HepG2 (cell line): ENCODE measurements around the gene ARMC2. TPM values are rescaled to one million over a fixed set of nuclear protein-coding genes. Genes with fewer than 3 reads are reported as not detected.

ENCODE experiments used
- AGO1 ChIP-seq: fragments of 200-400 bp; formaldehyde crosslinking; IDR thresholded peaks from 2 replicates; pipeline ENCODE4 v1.6.1; 2017; ENCODE audit warnings: mild to moderate bottlenecking, low read depth, low read length, moderate library complexity; ENCODE audit not compliant: poor library complexity, severe bottlenecking
- ARID2 ChIP-seq: sonication (generic); formaldehyde crosslinking; IDR thresholded peaks from 2 replicates; pipeline ENCODE4 v1.8.1; 2022; ENCODE audit warnings: mild to moderate bottlenecking, missing genetic modification reagents, borderline replicate concordance
- CEBPG ChIP-seq: IDR thresholded peaks from 2 replicates; pipeline ENCODE4 v1.6.1; 2016
- ETV5 ChIP-seq: IDR thresholded peaks from 2 replicates; pipeline ENCODE4 v1.6.1; 2018; ENCODE audit warnings: missing biosample characterization, missing genetic modification reagents, inconsistent platforms, borderline replicate concordance
- ETV6 ChIP-seq: sonication (generic); formaldehyde crosslinking; conservative IDR thresholded peaks from 2 replicates; pipeline ENCODE4 v1.4.0; 2020; ENCODE audit warnings: missing genetic modification reagents
- GTF3A ChIP-seq: sonication (generic); formaldehyde crosslinking; conservative IDR thresholded peaks from 2 replicates; pipeline ENCODE4 v1.4.0; 2020; ENCODE audit warnings: mild to moderate bottlenecking, missing genetic modification reagents
- HNRNPH1 ChIP-seq: fragments of 200-400 bp; formaldehyde crosslinking; optimal IDR thresholded peaks from 2 replicates; pipeline ENCODE3; 2017; ENCODE audit warnings: mild to moderate bottlenecking, low read depth, low read length
- HOXA3 ChIP-seq: sonication (generic); formaldehyde crosslinking; IDR thresholded peaks from 2 replicates; pipeline ENCODE4 v1.5.0; 2020; ENCODE audit warnings: missing genetic modification reagents
- NR2F6 ChIP-seq, 2 experiments: IDR thresholded peaks; 2 replicates each; pipeline ENCODE4 v1.6.1; 2016; ENCODE audit warnings: antibody characterized with exemption in 1 of 2, mild to moderate bottlenecking in 1 of 2
- PAF1 ChIP-seq: IDR thresholded peaks from 2 replicates; pipeline ENCODE4 v1.6.1; 2016; ENCODE audit warnings: missing genetic modification reagents, missing compliant biosample characterization
- REPIN1 ChIP-seq: sonication (generic); formaldehyde crosslinking; IDR thresholded peaks from 2 replicates; pipeline ENCODE4 v1.8.0; 2022; ENCODE audit warnings: missing genetic modification reagents, low read depth, mild to moderate bottlenecking, borderline replicate concordance
- TEAD3 ChIP-seq: optimal IDR thresholded peaks from 2 replicates; pipeline ENCODE3; 2016; ENCODE audit warnings: borderline replicate concordance
- YY1 ChIP-seq: IDR thresholded peaks from 2 replicates; pipeline ENCODE4 v1.6.1; 2011; ENCODE audit warnings: low read length, low read depth, moderate library complexity, mild to moderate bottlenecking; ENCODE audit not compliant: insufficient read depth, insufficient replicate concordance
- ZBTB1 ChIP-seq: sonication (generic); formaldehyde crosslinking; IDR thresholded peaks from 2 replicates; pipeline ENCODE4 v1.4.0; 2020; ENCODE audit warnings: missing genetic modification reagents, borderline replicate concordance
- ZFAT ChIP-seq: sonication (generic); formaldehyde crosslinking; conservative IDR thresholded peaks from 2 replicates; pipeline ENCODE4 v1.8.1; 2023; ENCODE audit warnings: missing genetic modification reagents, inconsistent platforms
- ZNF350 ChIP-seq: sonication (generic); formaldehyde crosslinking; IDR thresholded peaks from 2 replicates; pipeline ENCODE4 v1.4.0; 2020; ENCODE audit warnings: mild to moderate bottlenecking, low read depth, missing genetic modification reagents, borderline replicate concordance
- ZNF468 ChIP-seq: sonication (generic); formaldehyde crosslinking; IDR thresholded peaks from 2 replicates; pipeline ENCODE4 v1.8.0; 2022; ENCODE audit warnings: mild to moderate bottlenecking, moderate library complexity, missing genetic modification reagents
- ZNF619 ChIP-seq: sonication (generic); formaldehyde crosslinking; IDR thresholded peaks from 2 replicates; pipeline ENCODE4 v1.4.0; 2020; ENCODE audit warnings: mild to moderate bottlenecking, missing genetic modification reagents
- ZNF850 ChIP-seq: sonication (generic); formaldehyde crosslinking; conservative IDR thresholded peaks from 2 replicates; pipeline ENCODE4 v1.9.0; 2021; ENCODE audit warnings: mild to moderate bottlenecking, missing genetic modification reagents
- ZSCAN29 ChIP-seq: sonication (generic); formaldehyde crosslinking; conservative IDR thresholded peaks from 2 replicates; pipeline ENCODE4 v1.4.0; 2020; ENCODE audit warnings: mild to moderate bottlenecking, missing genetic modification reagents
- polyA plus RNA-seq, 8 experiments: library from polyadenylated mRNA; depleted of rRNA in 3 of 8; stranded (reverse) in 7 of 8; unstranded in 1 of 8; fragments of >200 nt; fragmentation: Illumina TruSeq in 4 of 8; extraction: Trizol in 4 of 8; gene quantifications; 2 replicates each; pipeline versions ENCODE4 v1.2.1 to v1.2.3, GENCODE V29; 2011 to 2016; ENCODE audit warnings: low read depth in 4 of 8, missing spikeins in 1 of 8, mixed read lengths in 1 of 8; ENCODE audit not compliant: insufficient read depth in 1 of 8
- total RNA-seq, 5 experiments: library from RNA; depleted of rRNA; stranded (reverse); fragments of >200 nt; fragmentation: Illumina TruSeq; extraction: Trizol; gene quantifications; 2 replicates each; pipeline ENCODE4 v1.2.3, GENCODE V29; 2016; ENCODE audit warnings: low read depth in 1 of 5
- TF ChIP-seq, protein P1 (sequence below): sonication (generic); formaldehyde crosslinking; IDR thresholded peaks from 2 replicates; pipeline ENCODE4; 2020; ENCODE audit warnings: missing genetic modification reagents, mild to moderate bottlenecking, borderline replicate concordance
- TF ChIP-seq, protein P2 (sequence below): sonication (generic); formaldehyde crosslinking; IDR thresholded peaks from 2 replicates; pipeline ENCODE4 v1.4.0; 2020; ENCODE audit warnings: mild to moderate bottlenecking, missing genetic modification reagents
- TF ChIP-seq, protein P3 (sequence below): sonication (generic); formaldehyde crosslinking; IDR thresholded peaks from 2 replicates; pipeline ENCODE4 v1.5.1; 2020; ENCODE audit warnings: mild to moderate bottlenecking, missing genetic modification reagents

Gene ARMC2
- total and polyA plus RNA-seq, 2 of the 13 experiments (the other 11 are each of a cell fraction or from before 2014, with no cell fraction given): 1.4 to 3.2 TPM

DNA sequence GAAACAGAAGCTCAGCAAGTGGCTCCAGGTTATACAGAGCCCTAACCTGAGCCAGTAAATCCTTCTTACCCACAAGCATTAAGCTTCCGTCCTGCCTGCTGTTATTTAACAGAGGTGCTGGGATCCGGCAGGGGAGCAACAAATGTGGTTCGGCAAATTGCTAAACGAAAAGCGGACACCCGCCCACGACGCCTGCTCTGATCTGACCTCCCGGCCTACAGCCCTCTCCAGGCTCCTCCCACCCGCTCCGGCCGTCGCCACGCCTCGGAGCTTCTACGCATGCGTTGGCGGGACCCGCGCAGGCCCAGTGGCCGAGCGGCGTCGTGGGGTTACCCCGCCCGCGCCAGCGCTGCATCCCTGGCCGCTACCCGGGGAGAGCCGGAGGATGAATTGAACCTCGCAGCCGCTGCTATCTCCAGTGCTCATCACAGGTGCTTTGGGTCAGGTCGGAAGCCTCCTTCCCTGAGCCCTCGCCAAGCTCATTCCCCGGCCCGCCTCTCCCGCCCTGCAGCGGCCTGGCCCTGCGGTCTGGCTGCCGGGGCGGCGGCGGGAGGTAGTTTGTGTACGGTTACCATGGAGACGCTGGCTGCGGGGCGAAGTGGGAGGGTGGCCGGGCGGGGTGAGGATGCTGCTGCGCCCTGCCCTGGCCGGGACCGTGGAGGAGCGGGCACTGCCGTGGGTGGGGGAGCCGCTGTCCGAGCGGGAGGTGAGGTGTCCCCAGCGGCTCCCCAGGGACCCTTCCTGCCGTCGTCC is at the start of gene ARMC2 (continued):
- TF ChIP-seq PAF1 (CRISPR knock-in tag) (no peak), NR2F6 (IDR thresholded peaks at IDR 0.05) (peak; percentile 66), NR2F6 (CRISPR knock-in tag; IDR thresholded peaks at IDR 0.05) (peak; percentile 63; the same call in 1 of the 2 replicates), ZNF850 (CRISPR knock-in tag) (no peak), HNRNPH1 (no peak), ETV5 (CRISPR knock-in tag) (peak; percentile 21; the same call in 1 of the 2 replicates), GTF3A (CRISPR knock-in tag) (peak; percentile 58; the same call in 1 of the 2 replicates), HOXA3 (CRISPR knock-in tag) (no peak), AGO1 (peak; percentile 31), ARID2 (CRISPR knock-in tag) (no peak), CEBPG (CRISPR knock-in tag) (no peak), ZSCAN29 (CRISPR knock-in tag) (0 out of 2 replicates have a peak, but pooled peaks have one; percentile 31), REPIN1 (CRISPR knock-in tag) (no peak; the same call in 1 of the 2 replicates), ZNF350 (CRISPR knock-in tag) (peak; percentile 83), TEAD3 (CRISPR knock-in tag) (peak; percentile 55), YY1 (no peak), ZFAT (no peak), ZNF468 (no peak), ZBTB1 (0 out of 2 replicates have a peak, but pooled peaks have one; percentile 65), ZNF619 (CRISPR knock-in tag) (0 out of 2 replicates have a peak, but pooled peaks have one; percentile 53), ETV6 (CRISPR knock-in tag) (peak; percentile 19; the same call in 1 of the 2 replicates)
- TF ChIP-seq, protein P1, sequence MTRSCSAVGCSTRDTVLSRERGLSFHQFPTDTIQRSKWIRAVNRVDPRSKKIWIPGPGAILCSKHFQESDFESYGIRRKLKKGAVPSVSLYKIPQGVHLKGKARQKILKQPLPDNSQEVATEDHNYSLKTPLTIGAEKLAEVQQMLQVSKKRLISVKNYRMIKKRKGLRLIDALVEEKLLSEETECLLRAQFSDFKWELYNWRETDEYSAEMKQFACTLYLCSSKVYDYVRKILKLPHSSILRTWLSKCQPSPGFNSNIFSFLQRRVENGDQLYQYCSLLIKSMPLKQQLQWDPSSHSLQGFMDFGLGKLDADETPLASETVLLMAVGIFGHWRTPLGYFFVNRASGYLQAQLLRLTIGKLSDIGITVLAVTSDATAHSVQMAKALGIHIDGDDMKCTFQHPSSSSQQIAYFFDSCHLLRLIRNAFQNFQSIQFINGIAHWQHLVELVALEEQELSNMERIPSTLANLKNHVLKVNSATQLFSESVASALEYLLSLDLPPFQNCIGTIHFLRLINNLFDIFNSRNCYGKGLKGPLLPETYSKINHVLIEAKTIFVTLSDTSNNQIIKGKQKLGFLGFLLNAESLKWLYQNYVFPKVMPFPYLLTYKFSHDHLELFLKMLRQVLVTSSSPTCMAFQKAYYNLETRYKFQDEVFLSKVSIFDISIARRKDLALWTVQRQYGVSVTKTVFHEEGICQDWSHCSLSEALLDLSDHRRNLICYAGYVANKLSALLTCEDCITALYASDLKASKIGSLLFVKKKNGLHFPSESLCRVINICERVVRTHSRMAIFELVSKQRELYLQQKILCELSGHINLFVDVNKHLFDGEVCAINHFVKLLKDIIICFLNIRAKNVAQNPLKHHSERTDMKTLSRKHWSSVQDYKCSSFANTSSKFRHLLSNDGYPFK (CRISPR knock-in tag): peak; percentile 67; the same call in 1 of the 2 replicates
- TF ChIP-seq, protein P2, sequence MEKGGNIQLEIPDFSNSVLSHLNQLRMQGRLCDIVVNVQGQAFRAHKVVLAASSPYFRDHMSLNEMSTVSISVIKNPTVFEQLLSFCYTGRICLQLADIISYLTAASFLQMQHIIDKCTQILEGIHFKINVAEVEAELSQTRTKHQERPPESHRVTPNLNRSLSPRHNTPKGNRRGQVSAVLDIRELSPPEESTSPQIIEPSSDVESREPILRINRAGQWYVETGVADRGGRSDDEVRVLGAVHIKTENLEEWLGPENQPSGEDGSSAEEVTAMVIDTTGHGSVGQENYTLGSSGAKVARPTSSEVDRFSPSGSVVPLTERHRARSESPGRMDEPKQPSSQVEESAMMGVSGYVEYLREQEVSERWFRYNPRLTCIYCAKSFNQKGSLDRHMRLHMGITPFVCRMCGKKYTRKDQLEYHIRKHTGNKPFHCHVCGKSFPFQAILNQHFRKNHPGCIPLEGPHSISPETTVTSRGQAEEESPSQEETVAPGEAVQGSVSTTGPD (CRISPR knock-in tag): no peak
- TF ChIP-seq, protein P3, sequence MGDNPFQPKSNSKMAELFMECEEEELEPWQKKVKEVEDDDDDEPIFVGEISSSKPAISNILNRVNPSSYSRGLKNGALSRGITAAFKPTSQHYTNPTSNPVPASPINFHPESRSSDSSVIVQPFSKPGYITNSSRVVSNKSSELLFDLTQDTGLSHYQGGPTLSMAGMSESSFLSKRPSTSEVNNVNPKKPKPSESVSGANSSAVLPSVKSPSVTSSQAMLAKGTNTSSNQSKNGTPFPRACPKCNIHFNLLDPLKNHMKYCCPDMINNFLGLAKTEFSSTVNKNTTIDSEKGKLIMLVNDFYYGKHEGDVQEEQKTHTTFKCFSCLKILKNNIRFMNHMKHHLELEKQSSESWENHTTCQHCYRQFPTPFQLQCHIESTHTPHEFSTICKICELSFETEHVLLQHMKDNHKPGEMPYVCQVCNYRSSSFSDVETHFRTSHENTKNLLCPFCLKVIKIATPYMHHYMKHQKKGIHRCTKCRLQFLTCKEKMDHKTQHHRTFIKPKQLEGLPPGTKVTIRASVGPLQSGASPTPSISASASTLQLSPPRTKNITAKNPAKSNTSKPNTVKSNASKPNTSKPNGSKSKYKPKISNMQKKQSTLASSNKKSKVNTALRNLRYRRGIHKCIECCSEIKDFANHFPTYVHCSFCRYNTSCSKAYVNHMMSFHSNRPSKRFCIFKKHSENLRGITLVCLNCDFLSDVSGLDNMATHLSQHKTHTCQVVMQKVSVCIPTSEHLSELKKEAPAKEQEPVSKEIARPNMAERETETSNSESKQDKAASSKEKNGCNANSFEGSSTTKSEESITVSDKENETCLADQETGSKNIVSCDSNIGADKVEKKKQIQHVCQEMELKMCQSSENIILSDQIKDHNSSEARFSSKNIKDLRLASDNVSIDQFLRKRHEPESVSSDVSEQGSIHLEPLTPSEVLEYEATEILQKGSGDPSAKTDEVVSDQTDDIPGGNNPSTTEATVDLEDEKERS: no peak
